SK-N-SH (cell line): Measurements from ENCODE around the gene OSTF1. TPM values are rescaled to one million over a fixed set of nuclear protein-coding genes. Genes with fewer than 3 reads are reported as not detected.

Experiments used
- CTCF ChIA-PET: fragments of 300-600, 350-600 bp; formaldehyde crosslinking; extraction: SDS; loops from one replicate; lab custom pipeline; 2021; lab: Yijun Ruan, JAX
- POLR2A ChIA-PET: fragments of 350-600 bp; sonication (Branson Sonifier 250); formaldehyde crosslinking; extraction: SDS; loops from one replicate; lab custom pipeline; 2020; ENCODE audit warnings: antibody characterized with exemption, inconsistent platforms; lab: Yijun Ruan, JAX
- DNase-seq: peaks from one replicate; pipeline ENCODE4 v3.0.0; 2012
- H2AFZ ChIP-seq: fragments of 200-600 bp; sonication (generic); 2 replicates; pipeline ENCODE4 v1.8.1; 2016; ENCODE audit warnings: antibody characterized with exemption, mild to moderate bottlenecking, low read depth
- H3F3A ChIP-seq: fragments of 200-600 bp; sonication (generic); replicated peaks from 2 replicates; pipeline ENCODE3; 2016; ENCODE audit warnings: antibody characterized with exemption, mild to moderate bottlenecking; ENCODE audit not compliant: insufficient read depth
- H3K27ac ChIP-seq, 2 experiments: fragments of 200-500 bp in 1 of 2; fragments of 200-600 bp in 1 of 2; sonication (Bioruptor generic) in 1 of 2; sonication (generic), shearing (Covaris generic) in 1 of 2; 2 replicates each; pipeline versions ENCODE4 v1.5.1 to v1.6.1; 2014 to 2016; ENCODE audit warnings: low read depth in 2 of 2, inconsistent platforms in 1 of 2, low read length in 1 of 2, mild to moderate bottlenecking in 1 of 2, mixed read lengths in 1 of 2
- H3K27me3 ChIP-seq: fragments of 200-600 bp; sonication (generic), shearing (Covaris generic); 2 replicates; pipeline ENCODE4 v1.6.1; 2016; ENCODE audit warnings: mixed run types; ENCODE audit not compliant: insufficient read depth
- H3K36me3 ChIP-seq, 2 experiments: fragments of 200-500 bp in 1 of 2; fragments of 200-600 bp in 1 of 2; sonication (Bioruptor generic) in 1 of 2; sonication (generic) in 1 of 2; replicated peaks in 1 of 2; 2 replicates each; pipeline versions ENCODE3 to v1.5.1; 2014 to 2016; ENCODE audit warnings: low read length in 1 of 2, mild to moderate bottlenecking in 1 of 2; ENCODE audit not compliant: insufficient read depth in 2 of 2, control insufficient read depth in 1 of 2
- H3K4me1 ChIP-seq, 2 experiments: fragments of 200-500 bp in 1 of 2; fragments of 200-600 bp in 1 of 2; sonication (Bioruptor generic) in 1 of 2; sonication (generic), shearing (Covaris generic) in 1 of 2; 2 replicates each; pipeline versions ENCODE4 v1.5.1 to v1.6.1; 2014 to 2016; ENCODE audit warnings: low read depth in 1 of 2, low read length in 1 of 2, mixed run types in 1 of 2; ENCODE audit not compliant: insufficient read depth in 2 of 2, control insufficient read depth in 1 of 2
- H3K4me2 ChIP-seq: fragments of 200-600 bp; sonication (generic), shearing (Covaris generic); 2 replicates; pipeline ENCODE4 v1.6.1; 2017; ENCODE audit warnings: mixed run types
- H3K4me3 ChIP-seq, 2 experiments: fragments of 200-500 bp in 1 of 2; fragments of 200-600 bp in 1 of 2; sonication (Bioruptor generic) in 1 of 2; sonication (generic), shearing (Covaris generic) in 1 of 2; 2 replicates each; pipeline versions ENCODE4 v1.5.1 to v1.8.1; 2014 to 2016; ENCODE audit warnings: low read depth in 2 of 2, inconsistent platforms in 1 of 2, low read length in 1 of 2, mild to moderate bottlenecking in 1 of 2, mixed read lengths in 1 of 2, moderate library complexity in 1 of 2
- H3K79me2 ChIP-seq: fragments of 200-600 bp; sonication (generic); 2 replicates; pipeline ENCODE4 v1.8.1; 2017; ENCODE audit warnings: mild to moderate bottlenecking; ENCODE audit not compliant: insufficient read depth
- H3K9ac ChIP-seq: fragments of 200-600 bp; sonication (generic); 2 replicates; pipeline ENCODE4 v1.6.1; 2017; ENCODE audit warnings: mixed run types
- H3K9me2 ChIP-seq: fragments of 200-600 bp; sonication (generic); 2 replicates; pipeline ENCODE4 v1.6.1; 2017; ENCODE audit warnings: mixed run types
- H3K9me3 ChIP-seq: fragments of 200-600 bp; sonication (generic); 2 replicates; pipeline ENCODE4 v1.6.1; 2017; ENCODE audit warnings: mixed run types, mild to moderate bottlenecking, moderate library complexity
- H4K20me1 ChIP-seq: fragments of 200-600 bp; sonication (generic); 2 replicates; pipeline ENCODE4 v1.6.1; 2017; ENCODE audit warnings: mild to moderate bottlenecking, mixed run types; ENCODE audit not compliant: insufficient read depth
- ELF1 ChIP-seq: IDR thresholded peaks from 2 replicates; pipeline ENCODE4 v1.4.0; 2012
- EP300 ChIP-seq, 2 experiments: IDR thresholded peaks; 2 replicates each; pipeline versions ENCODE4 v1.4.0 to v1.6.1; 2012; ENCODE audit warnings: borderline replicate concordance in 1 of 2, low read depth in 1 of 2, low read length in 1 of 2
- GABPA ChIP-seq: IDR thresholded peaks from 2 replicates; pipeline ENCODE4 v1.4.0; 2012; ENCODE audit warnings: low read depth, mild to moderate bottlenecking
- GATA2 ChIP-seq: sonication (generic); formaldehyde crosslinking; IDR thresholded peaks from 2 replicates; pipeline ENCODE4 v1.5.0; 2020; ENCODE audit warnings: mild to moderate bottlenecking, missing genetic modification reagents
- NRF1 ChIP-seq: IDR thresholded peaks from 2 replicates; pipeline ENCODE4 v1.6.1; 2012; ENCODE audit warnings: low read depth, mild to moderate bottlenecking, low read length
- RCOR1 ChIP-seq: fragments of 150-350 bp; IDR thresholded peaks from 2 replicates; pipeline ENCODE4 v1.6.1; 2017; ENCODE audit warnings: antibody characterized with exemption, low read length
- RFX5 ChIP-seq: IDR thresholded peaks from 2 replicates; pipeline ENCODE4 v1.6.1; 2012; ENCODE audit warnings: mild to moderate bottlenecking, improper control_type of control experiment, low read length
- WGBS: methylation state at CpG from one replicate; pipeline ENCODE4 v1.1.6; 2017; ENCODE audit warnings: low lambda C conversion rate; 5-methylcytosine and 5-hydroxymethylcytosine counted together
- polyA plus RNA-seq, 3 experiments: library from polyadenylated mRNA; depleted of rRNA; stranded (reverse); fragments of >200 nt; gene quantifications; 2 replicates each; pipeline ENCODE4 v1.2.3, GENCODE V29; 2012
- TF ChIP-seq, protein P1 (sequence below): IDR thresholded peaks from 2 replicates; pipeline ENCODE4 v1.4.0; 2012; ENCODE audit warnings: low read depth
- TF ChIP-seq, protein P2 (sequence below): fragments of 150-350 bp; IDR thresholded peaks from 2 replicates; pipeline ENCODE4 v1.6.1; 2016; ENCODE audit warnings: mild to moderate bottlenecking, low read depth, low read length
- TF ChIP-seq, protein P3 (sequence below): fragments of 150-350 bp; IDR thresholded peaks from 2 replicates; pipeline ENCODE4 v1.6.1; 2017; ENCODE audit warnings: antibody characterized with exemption, low read length, low read depth, borderline replicate concordance

Gene OSTF1
- polyA plus RNA-seq, 1 of the 3 experiments (the other 2 are of a cell fraction): 9.5 TPM

DNA sequence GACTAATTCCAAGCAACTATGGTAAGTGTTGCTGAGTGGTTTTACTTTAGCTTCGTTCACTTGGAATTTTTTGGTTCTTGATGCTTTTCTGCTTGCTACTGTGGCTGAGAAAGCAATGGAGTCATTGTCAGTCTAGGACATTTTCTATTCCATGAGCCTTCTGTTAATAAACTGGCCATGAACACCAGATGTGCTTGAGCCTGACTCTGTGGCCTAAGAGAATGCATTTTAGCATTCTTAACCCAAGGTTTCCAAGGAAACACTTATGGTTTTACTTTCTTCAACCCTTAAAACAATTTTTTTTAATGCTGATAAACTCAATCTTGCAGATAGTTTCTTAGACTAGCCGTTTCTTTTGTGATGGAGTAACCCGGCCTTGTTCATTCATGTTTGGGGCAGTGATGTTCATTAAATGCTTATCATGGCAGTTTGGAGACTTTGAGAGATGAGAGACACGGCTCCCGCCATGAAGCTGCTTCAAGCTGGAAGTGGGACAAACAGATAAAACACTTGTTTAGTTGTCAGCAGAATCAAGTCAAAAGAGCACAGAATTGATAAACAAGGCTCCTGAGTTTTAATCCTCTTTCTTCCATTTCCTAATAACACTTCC is 42.4 kb downstream of the OSTF1 start:
- 20% methylated on average over 5 of the region's 5 CpGs for WGBS
- Histone ChIP-seq H2AFZ (no peak overlapping the region; the same call in 1 of the 2 replicates), H3K36me3 (peaks cover 0 to 11% of the 10 kb centered on the region in 2 experiments), H4K20me1 (no peaks in the 10 kb centered on the region), H3K4me2 (peak overlapping the region; percentile 7; the same call in 1 of the 2 replicates), H3K4me3 (no peak overlapping the region), H3K27ac (peak overlapping the region; percentile 30 to 65; a peak in 2 of 4 replicates), H3K4me1 (no peaks in the 10 kb centered on the region; a peak in 1 of 4 replicates), H3K79me2 (no peaks in the 10 kb centered on the region; the same call in 1 of the 2 replicates), H3K9ac (no peak overlapping the region), H3K9me3 (no peaks in the 10 kb centered on the region), H3K27me3 (no peaks in the 10 kb centered on the region), H3K9me2 (no peaks in the 10 kb centered on the region), H3F3A (peaks cover 3% of the 10 kb centered on the region)
- ChIA-PET CTCF (no interaction called here), POLR2A (no interaction called here)
- TF ChIP-seq, protein P1, sequence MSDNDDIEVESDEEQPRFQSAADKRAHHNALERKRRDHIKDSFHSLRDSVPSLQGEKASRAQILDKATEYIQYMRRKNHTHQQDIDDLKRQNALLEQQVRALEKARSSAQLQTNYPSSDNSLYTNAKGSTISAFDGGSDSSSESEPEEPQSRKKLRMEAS: no peak
- TF ChIP-seq ELF1 (no peak), GABPA (no peak)
- no peak for DNase-seq

DNA sequence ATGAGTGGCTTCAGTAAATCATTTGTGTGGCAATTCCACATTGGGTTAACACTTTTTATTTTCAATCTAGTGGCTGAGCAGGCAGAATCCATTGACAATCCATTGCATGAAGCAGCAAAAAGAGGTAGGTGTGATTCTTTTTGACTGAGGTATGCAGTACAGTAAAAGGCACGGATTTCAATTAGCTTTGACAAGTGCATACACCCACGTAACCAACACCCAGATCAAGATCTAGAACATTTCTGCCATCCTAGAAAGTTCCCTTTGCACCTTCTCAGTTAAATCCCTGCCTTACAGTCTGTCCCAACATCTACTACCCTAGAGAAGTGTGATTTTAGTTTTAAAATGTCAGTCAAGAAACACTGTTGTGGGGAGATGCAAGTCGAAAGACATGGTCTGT is 43.4 kb downstream of the OSTF1 start:
- Histone ChIP-seq H3K4me3 (no peak overlapping the region), H3K27me3 (no peaks in the 10 kb centered on the region), H3K36me3 (peaks cover 0 to 11% of the 10 kb centered on the region in 2 experiments), H3K9ac (no peak overlapping the region), H3K9me2 (no peaks in the 10 kb centered on the region), H3K4me2 (no peak overlapping the region), H3K4me1 (no peaks in the 10 kb centered on the region; a peak in 1 of 4 replicates), H4K20me1 (no peaks in the 10 kb centered on the region), H2AFZ (no peak overlapping the region), H3K27ac (no peak overlapping the region), H3F3A (peaks cover 3% of the 10 kb centered on the region), H3K9me3 (no peaks in the 10 kb centered on the region), H3K79me2 (no peaks in the 10 kb centered on the region)
- ChIA-PET CTCF (no interaction called here), POLR2A (no interaction called here)
- TF ChIP-seq RFX5 (no peak), EP300 (IDR thresholded peaks at IDR 0.05; ENCODE audit: borderline replicate concordance in 1 of 2, low read depth in 1 of 2, low read length in 1 of 2) (no peak), GATA2 (CRISPR knock-in tag) (no peak), RCOR1 (no peak), ELF1 (no peak), GABPA (no peak), NRF1 (no peak)
- TF ChIP-seq, protein P2, sequence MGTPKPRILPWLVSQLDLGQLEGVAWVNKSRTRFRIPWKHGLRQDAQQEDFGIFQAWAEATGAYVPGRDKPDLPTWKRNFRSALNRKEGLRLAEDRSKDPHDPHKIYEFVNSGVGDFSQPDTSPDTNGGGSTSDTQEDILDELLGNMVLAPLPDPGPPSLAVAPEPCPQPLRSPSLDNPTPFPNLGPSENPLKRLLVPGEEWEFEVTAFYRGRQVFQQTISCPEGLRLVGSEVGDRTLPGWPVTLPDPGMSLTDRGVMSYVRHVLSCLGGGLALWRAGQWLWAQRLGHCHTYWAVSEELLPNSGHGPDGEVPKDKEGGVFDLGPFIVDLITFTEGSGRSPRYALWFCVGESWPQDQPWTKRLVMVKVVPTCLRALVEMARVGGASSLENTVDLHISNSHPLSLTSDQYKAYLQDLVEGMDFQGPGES: no peak
- TF ChIP-seq, protein P3, sequence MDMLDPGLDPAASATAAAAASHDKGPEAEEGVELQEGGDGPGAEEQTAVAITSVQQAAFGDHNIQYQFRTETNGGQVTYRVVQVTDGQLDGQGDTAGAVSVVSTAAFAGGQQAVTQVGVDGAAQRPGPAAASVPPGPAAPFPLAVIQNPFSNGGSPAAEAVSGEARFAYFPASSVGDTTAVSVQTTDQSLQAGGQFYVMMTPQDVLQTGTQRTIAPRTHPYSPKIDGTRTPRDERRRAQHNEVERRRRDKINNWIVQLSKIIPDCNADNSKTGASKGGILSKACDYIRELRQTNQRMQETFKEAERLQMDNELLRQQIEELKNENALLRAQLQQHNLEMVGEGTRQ: no peak
- DNase-seq: no peak
- 60% methylated on average over 3 of the region's 3 CpGs for WGBS
